SK-N-SH treated with all-trans-retinoic acid at 6 μM for 48 hours (cell line): ENCODE data around the gene GNG5.

Source experiments
- ATAC-seq: fragments of 200-7000 bp; cut with Tn5 transposase; 3 replicates; pipeline ENCODE4 v1.9.1; 2020; ENCODE audit warnings: mild to moderate bottlenecking, moderate library complexity
- ARNTL ChIP-seq: fragments of 450-650 bp; formaldehyde crosslinking; IDR thresholded peaks from 2 replicates; pipeline ENCODE4 v1.5.0; 2020; ENCODE audit warnings: low read depth, mild to moderate bottlenecking, moderate library complexity, borderline replicate concordance
- BACH2 ChIP-seq: fragments of 250-450 bp; sonication (Bioruptor Pico); IDR thresholded peaks from 2 replicates; pipeline ENCODE4 v1.9.0; 2021; ENCODE audit warnings: mild to moderate bottlenecking, borderline replicate concordance
- CSDC2 ChIP-seq: fragments of 250-450 bp; sonication (Bioruptor Pico); IDR thresholded peaks from 2 replicates; pipeline ENCODE4 v1.5.0; 2020; ENCODE audit warnings: mild to moderate bottlenecking, moderate library complexity
- ESRRG ChIP-seq: fragments of 250-450 bp; sonication (Bioruptor Pico); IDR thresholded peaks from 2 replicates; pipeline ENCODE4 v1.6.1; 2021; ENCODE audit warnings: mild to moderate bottlenecking
- GLIS3 ChIP-seq: fragments of 250-450 bp; sonication (Bioruptor Pico); IDR thresholded peaks from 2 replicates; pipeline ENCODE4 v1.5.0; 2020; ENCODE audit warnings: mild to moderate bottlenecking, moderate library complexity
- ISL1 ChIP-seq: fragments of 250-450 bp; sonication (Bioruptor Pico); IDR thresholded peaks from 2 replicates; pipeline ENCODE4 v2.1.2; 2022; ENCODE audit warnings: mild to moderate bottlenecking, moderate library complexity
- OSR1 ChIP-seq: fragments of 250-450 bp; sonication (Bioruptor Pico); IDR thresholded peaks from 2 replicates; pipeline ENCODE4 v1.8.0; 2022; ENCODE audit warnings: moderate library complexity, mild to moderate bottlenecking, inconsistent platforms
- PPARA ChIP-seq: fragments of 250-450 bp; sonication (Bioruptor Pico); IDR thresholded peaks from 2 replicates; pipeline ENCODE4 v1.5.0; 2020; ENCODE audit warnings: mild to moderate bottlenecking, borderline replicate concordance
- RARB ChIP-seq: fragments of 250-450 bp; sonication (Bioruptor Pico); IDR thresholded peaks from 2 replicates; pipeline ENCODE4 v1.8.0; 2021; ENCODE audit warnings: mild to moderate bottlenecking, moderate library complexity
- ZC3H10 ChIP-seq: fragments of 250-450 bp; sonication (Bioruptor Pico); IDR thresholded peaks from 2 replicates; pipeline ENCODE4 v1.5.1; 2021; ENCODE audit warnings: mild to moderate bottlenecking, moderate library complexity
- ZFP3 ChIP-seq: fragments of 250-450 bp; sonication (Bioruptor Pico); IDR thresholded peaks from 2 replicates; pipeline ENCODE4 v1.5.0; 2020; ENCODE audit warnings: mild to moderate bottlenecking, moderate library complexity
- ZNF565 ChIP-seq: fragments of 450-650 bp; formaldehyde crosslinking; conservative IDR thresholded peaks from 2 replicates; pipeline ENCODE4 v1.5.0; 2020; ENCODE audit warnings: low read depth, mild to moderate bottlenecking, moderate library complexity
- ZNF8 ChIP-seq: fragments of 450-650 bp; formaldehyde crosslinking; IDR thresholded peaks from 2 replicates; pipeline ENCODE4 v1.5.0; 2020; ENCODE audit warnings: mild to moderate bottlenecking, moderate library complexity
- TF ChIP-seq, protein P1 (sequence below): fragments of 250-450 bp; sonication (Bioruptor Pico); IDR thresholded peaks from 2 replicates; pipeline ENCODE4 v1.5.1; 2021; ENCODE audit warnings: mild to moderate bottlenecking, moderate library complexity
- TF ChIP-seq, protein P2 (sequence below): fragments of 250-450 bp; sonication (Bioruptor Pico); IDR thresholded peaks from 2 replicates; pipeline ENCODE4 v1.5.1; 2020; ENCODE audit warnings: low read depth, mild to moderate bottlenecking, moderate library complexity
- TF ChIP-seq, protein P3 (sequence below): fragments of 250-450 bp; sonication (Bioruptor Pico); IDR thresholded peaks from 2 replicates; pipeline ENCODE4 v1.8.0; 2020; ENCODE audit warnings: mild to moderate bottlenecking, moderate library complexity, borderline replicate concordance
- TF ChIP-seq, protein P4 (sequence below): fragments of 250-450 bp; sonication (Bioruptor Pico); IDR thresholded peaks from 2 replicates; pipeline ENCODE4 v1.8.0; 2021; ENCODE audit warnings: low read depth, mild to moderate bottlenecking, moderate library complexity, borderline replicate concordance
- TF ChIP-seq, protein P5 (sequence below): fragments of 250-450 bp; sonication (Bioruptor Pico); IDR thresholded peaks from 2 replicates; pipeline ENCODE4 v1.5.0; 2020; ENCODE audit warnings: mild to moderate bottlenecking, moderate library complexity

Gene GNG5

DNA sequence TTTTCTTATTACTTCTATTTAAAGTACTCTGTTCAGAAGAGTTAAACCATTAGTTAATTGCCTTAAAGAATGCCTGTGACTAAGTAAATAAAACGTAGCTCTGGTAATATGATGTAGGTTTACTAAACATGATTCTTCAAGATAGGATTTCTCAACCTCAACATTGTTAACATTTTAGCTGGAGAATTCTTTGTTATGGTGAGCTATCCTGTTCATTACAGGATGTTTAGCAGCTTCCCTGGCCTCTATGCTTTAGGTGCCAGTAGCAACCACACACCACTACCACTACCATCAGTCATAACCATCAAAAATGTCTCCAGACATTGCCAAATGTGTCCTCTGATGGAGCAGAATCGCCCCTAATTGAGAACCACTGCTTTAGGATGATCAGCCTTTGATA, 16.6 kb downstream of the GNG5 start:
- TF ChIP-seq, protein P1, sequence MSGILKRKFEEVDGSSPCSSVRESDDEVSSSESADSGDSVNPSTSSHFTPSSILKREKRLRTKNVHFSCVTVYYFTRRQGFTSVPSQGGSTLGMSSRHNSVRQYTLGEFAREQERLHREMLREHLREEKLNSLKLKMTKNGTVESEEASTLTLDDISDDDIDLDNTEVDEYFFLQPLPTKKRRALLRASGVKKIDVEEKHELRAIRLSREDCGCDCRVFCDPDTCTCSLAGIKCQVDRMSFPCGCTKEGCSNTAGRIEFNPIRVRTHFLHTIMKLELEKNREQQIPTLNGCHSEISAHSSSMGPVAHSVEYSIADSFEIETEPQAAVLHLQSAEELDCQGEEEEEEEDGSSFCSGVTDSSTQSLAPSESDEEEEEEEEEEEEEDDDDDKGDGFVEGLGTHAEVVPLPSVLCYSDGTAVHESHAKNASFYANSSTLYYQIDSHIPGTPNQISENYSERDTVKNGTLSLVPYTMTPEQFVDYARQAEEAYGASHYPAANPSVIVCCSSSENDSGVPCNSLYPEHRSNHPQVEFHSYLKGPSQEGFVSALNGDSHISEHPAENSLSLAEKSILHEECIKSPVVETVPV (CRISPR knock-in tag), result no peak
- TF ChIP-seq, protein P2, sequence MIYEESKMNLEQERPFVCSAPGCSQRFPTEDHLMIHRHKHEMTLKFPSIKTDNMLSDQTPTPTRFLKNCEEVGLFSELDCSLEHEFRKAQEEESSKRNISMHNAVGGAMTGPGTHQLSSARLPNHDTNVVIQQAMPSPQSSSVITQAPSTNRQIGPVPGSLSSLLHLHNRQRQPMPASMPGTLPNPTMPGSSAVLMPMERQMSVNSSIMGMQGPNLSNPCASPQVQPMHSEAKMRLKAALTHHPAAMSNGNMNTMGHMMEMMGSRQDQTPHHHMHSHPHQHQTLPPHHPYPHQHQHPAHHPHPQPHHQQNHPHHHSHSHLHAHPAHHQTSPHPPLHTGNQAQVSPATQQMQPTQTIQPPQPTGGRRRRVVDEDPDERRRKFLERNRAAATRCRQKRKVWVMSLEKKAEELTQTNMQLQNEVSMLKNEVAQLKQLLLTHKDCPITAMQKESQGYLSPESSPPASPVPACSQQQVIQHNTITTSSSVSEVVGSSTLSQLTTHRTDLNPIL (CRISPR knock-in tag), result no peak
- TF ChIP-seq, protein P3, sequence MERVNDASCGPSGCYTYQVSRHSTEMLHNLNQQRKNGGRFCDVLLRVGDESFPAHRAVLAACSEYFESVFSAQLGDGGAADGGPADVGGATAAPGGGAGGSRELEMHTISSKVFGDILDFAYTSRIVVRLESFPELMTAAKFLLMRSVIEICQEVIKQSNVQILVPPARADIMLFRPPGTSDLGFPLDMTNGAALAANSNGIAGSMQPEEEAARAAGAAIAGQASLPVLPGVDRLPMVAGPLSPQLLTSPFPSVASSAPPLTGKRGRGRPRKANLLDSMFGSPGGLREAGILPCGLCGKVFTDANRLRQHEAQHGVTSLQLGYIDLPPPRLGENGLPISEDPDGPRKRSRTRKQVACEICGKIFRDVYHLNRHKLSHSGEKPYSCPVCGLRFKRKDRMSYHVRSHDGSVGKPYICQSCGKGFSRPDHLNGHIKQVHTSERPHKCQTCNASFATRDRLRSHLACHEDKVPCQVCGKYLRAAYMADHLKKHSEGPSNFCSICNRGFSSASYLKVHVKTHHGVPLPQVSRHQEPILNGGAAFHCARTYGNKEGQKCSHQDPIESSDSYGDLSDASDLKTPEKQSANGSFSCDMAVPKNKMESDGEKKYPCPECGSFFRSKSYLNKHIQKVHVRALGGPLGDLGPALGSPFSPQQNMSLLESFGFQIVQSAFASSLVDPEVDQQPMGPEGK (CRISPR knock-in tag), result no peak
- TF ChIP-seq BACH2 (no peak), GLIS3 (CRISPR knock-in tag) (no peak), ZNF565 (CRISPR knock-in tag) (no peak), CSDC2 (CRISPR knock-in tag) (no peak), RARB (CRISPR knock-in tag) (no peak)
- no peak for ATAC-seq

DNA sequence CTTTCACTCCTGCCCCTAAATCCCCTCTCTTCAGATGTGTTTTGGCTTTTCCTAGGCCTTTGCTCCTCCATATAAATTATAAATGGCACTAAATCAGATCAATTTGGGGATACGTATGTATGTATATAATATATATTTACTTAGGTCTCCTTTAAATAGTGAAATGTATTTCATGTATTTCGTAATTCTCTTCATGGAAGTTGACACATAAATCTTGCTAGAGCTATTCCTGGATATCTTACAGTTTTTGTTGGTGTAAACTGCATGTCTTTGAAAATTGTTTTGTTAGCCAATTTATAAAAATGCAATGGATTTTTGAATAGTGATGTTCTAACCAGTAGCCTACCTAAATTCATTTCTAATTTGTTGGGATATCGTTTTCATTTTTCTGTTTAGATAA, 18.3 kb downstream of the GNG5 start:
- no peak for ATAC-seq
- TF ChIP-seq ZNF8, result no peak
- no peak for TF ChIP-seq ISL1
- TF ChIP-seq PPARA (CRISPR knock-in tag), result no peak
- TF ChIP-seq, protein P4, sequence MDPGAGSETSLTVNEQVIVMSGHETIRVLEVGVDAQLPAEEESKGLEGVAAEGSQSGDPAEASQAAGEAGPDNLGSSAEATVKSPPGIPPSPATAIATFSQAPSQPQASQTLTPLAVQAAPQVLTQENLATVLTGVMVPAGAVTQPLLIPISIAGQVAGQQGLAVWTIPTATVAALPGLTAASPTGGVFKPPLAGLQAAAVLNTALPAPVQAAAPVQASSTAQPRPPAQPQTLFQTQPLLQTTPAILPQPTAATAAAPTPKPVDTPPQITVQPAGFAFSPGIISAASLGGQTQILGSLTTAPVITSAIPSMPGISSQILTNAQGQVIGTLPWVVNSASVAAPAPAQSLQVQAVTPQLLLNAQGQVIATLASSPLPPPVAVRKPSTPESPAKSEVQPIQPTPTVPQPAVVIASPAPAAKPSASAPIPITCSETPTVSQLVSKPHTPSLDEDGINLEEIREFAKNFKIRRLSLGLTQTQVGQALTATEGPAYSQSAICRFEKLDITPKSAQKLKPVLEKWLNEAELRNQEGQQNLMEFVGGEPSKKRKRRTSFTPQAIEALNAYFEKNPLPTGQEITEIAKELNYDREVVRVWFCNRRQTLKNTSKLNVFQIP (CRISPR knock-in tag), result no peak
- no peak for TF ChIP-seq ZFP3
- no peak for TF ChIP-seq GLIS3 (CRISPR knock-in tag)
- no peak for TF ChIP-seq ARNTL (CRISPR knock-in tag)
- TF ChIP-seq ZC3H10 (CRISPR knock-in tag), result no peak
- TF ChIP-seq, protein P5, sequence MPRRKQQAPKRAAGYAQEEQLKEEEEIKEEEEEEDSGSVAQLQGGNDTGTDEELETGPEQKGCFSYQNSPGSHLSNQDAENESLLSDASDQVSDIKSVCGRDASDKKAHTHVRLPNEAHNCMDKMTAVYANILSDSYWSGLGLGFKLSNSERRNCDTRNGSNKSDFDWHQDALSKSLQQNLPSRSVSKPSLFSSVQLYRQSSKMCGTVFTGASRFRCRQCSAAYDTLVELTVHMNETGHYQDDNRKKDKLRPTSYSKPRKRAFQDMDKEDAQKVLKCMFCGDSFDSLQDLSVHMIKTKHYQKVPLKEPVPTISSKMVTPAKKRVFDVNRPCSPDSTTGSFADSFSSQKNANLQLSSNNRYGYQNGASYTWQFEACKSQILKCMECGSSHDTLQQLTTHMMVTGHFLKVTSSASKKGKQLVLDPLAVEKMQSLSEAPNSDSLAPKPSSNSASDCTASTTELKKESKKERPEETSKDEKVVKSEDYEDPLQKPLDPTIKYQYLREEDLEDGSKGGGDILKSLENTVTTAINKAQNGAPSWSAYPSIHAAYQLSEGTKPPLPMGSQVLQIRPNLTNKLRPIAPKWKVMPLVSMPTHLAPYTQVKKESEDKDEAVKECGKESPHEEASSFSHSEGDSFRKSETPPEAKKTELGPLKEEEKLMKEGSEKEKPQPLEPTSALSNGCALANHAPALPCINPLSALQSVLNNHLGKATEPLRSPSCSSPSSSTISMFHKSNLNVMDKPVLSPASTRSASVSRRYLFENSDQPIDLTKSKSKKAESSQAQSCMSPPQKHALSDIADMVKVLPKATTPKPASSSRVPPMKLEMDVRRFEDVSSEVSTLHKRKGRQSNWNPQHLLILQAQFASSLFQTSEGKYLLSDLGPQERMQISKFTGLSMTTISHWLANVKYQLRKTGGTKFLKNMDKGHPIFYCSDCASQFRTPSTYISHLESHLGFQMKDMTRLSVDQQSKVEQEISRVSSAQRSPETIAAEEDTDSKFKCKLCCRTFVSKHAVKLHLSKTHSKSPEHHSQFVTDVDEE (CRISPR knock-in tag), result no peak
- no peak for TF ChIP-seq ZNF565 (CRISPR knock-in tag)
- no peak for TF ChIP-seq RARB (CRISPR knock-in tag)
- no peak for TF ChIP-seq OSR1 (CRISPR knock-in tag)
- TF ChIP-seq, protein P2 (CRISPR knock-in tag), result no peak
- no peak for TF ChIP-seq ESRRG (CRISPR knock-in tag)
- TF ChIP-seq, protein P3 (CRISPR knock-in tag), result no peak
